ENCODE results near the gene GANAB. TPM values are rescaled to one million over a fixed set of nuclear protein-coding genes. Genes with fewer than 3 reads are reported as not detected.

GANAB gene
- total RNA-seq, 4 donors from 2014 or later: 76.0 to 118 (median 102) TPM

DNA sequence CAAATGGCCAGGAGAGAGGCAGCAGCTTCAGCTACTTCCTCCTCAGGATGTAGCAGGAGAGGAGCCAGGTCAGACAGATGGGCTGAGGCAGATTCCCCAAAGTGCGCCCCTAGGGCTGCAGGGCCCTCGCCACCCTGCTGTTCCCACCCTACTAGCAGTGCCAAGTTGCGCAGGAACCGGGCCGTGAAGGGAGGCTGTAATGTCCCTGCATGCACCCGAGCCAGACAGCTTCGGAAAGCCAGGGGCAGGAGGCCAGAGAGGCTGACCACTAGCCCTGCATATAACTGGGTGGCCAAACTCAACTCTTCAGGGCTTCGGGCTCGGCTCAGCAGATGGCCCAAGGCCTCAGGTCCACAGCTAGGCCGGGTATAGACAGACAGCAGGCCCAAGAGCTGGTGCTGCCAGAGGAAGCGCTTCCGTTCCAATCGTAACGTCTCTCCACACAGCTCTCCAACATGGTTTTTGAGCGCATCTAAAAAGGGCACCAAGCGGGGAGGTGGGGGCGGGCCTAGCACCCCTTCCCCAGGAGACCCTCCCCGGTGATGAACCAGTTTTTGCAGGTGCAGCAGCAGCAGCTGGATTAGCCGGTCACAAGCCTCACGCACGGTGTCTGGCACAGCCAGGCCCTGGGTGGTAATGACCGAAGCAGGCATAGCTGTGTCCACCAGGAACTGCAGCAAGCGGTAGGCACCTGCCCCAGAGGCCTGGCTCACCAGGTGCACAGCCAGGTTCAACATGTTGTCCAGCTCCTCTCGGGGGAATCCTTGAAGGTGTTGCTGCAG lies 2.0 kb upstream of the GANAB start:
- Histone ChIP-seq H3K9me3 (no peaks in the 10 kb centered on the region), H3K27me3 (no peaks in the 10 kb centered on the region), H3K36me3 (peaks cover 35% of the 10 kb centered on the region), H3K4me1 (peaks cover 40% of the 10 kb centered on the region), H3K4me3 (no peak overlapping the region), H3K27ac (no peak overlapping the region)
- no peak for DNase-seq (ENCODE audit: low spot score in 2 of 2)
- 89% methylated on average over 14 of the region's 24 CpGs for WGBS
- TF ChIP-seq CTCF (IDR thresholded peaks at IDR 0.05): no peak
- TF ChIP-seq POLR2AphosphoS5 (IDR thresholded peaks at IDR 0.05): no peak
- no peak for TF ChIP-seq POLR2A (IDR thresholded peaks at IDR 0.05)
- TF ChIP-seq EP300 (IDR thresholded peaks at IDR 0.05): no peak

GRCh38 chr11:62647609-62648005 lies 1.2 kb upstream of the GANAB start:
- peaks cover 38% of the 10 kb centered on the region for H3K4me1 ChIP-seq
- no peak for TF ChIP-seq POLR2A (IDR thresholded peaks at IDR 0.05)
- no peak for TF ChIP-seq EP300 (IDR thresholded peaks at IDR 0.05)
- no peak for TF ChIP-seq POLR2AphosphoS5 (IDR thresholded peaks at IDR 0.05)
- TF ChIP-seq CTCF (IDR thresholded peaks at IDR 0.05): no peak

GRCh38 chr11:62646825-62647608 lies 604 bp upstream of the GANAB start:
- Histone ChIP-seq H3K4me1 (peaks cover 33% of the 10 kb centered on the region), H3K36me3 (peaks cover 38% of the 10 kb centered on the region), H3K9me3 (no peaks in the 10 kb centered on the region), H3K27ac (peak overlapping the region; percentile 98), H3K27me3 (no peaks in the 10 kb centered on the region), H3K4me3 (peak overlapping the region; percentile 99)
- no peak for DNase-seq (ENCODE audit: low spot score in 2 of 2)
- WGBS: 49% methylated on average over 21 of the region's 32 CpGs
- TF ChIP-seq EP300 (IDR thresholded peaks at IDR 0.05) (no peak), CTCF (IDR thresholded peaks at IDR 0.05) (no peak), POLR2AphosphoS5 (IDR thresholded peaks at IDR 0.05) (no peak), POLR2A (IDR thresholded peaks at IDR 0.05) (no peak)

More at GRCh38 chr11:62647609-62648005, 1.2 kb upstream of the GANAB start:
- Histone ChIP-seq H3K36me3 (peaks cover 38% of the 10 kb centered on the region), H3K27me3 (no peaks in the 10 kb centered on the region), H3K27ac (no peak overlapping the region), H3K4me3 (no peak overlapping the region), H3K9me3 (no peaks in the 10 kb centered on the region)
- DNase-seq (ENCODE audit: low spot score in 2 of 2): no peak
- 79% methylated on average over 3 of the region's 6 CpGs for WGBS

DNA sequence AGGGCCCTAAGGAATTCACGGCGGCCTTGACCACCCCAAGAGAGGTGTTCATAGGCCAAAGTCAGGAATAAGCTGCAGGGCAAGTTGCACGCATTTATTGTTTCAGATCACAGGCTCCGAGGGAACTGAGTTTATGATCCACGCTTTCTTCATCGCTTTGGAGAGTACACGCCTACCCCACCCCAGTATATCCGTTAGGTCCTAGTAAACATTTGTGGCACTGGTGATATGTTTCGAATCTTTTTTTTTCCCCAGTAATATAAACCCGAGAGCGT lies 805 bp downstream of the GANAB start:
- Histone ChIP-seq H3K4me3 (peak overlapping the region; percentile 99), H3K27me3 (no peaks in the 10 kb centered on the region), H3K4me1 (peaks cover 26% of the 10 kb centered on the region), H3K27ac (peak overlapping the region; percentile 98), H3K36me3 (peaks cover 38% of the 10 kb centered on the region), H3K9me3 (no peaks in the 10 kb centered on the region)
- WGBS: 14% methylated on average over 11 of the region's 11 CpGs
- no peak for DNase-seq (ENCODE audit: low spot score in 2 of 2)
- TF ChIP-seq POLR2A (IDR thresholded peaks at IDR 0.05): no peak

DNA sequence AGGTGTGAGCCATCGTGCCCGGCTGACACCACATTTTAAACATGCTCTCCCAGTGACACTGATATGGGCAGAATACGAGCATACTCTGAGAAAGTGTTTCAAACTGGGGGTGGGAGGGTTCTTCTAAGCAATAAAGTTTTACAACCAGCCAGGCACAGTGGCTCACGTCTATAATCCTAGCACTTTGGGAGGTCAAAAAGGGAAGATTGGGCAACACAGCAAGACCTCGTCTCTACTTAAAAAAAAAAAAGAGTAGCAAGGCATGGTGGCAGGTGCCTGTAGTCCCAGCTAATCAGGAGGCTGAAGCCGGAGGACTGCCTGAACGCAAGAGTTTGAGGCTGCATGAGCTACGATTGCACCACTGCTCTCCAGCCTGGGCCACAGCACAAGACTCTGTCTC lies 2.2 kb downstream of the GANAB start:
- Histone ChIP-seq H3K27ac (no peak overlapping the region), H3K36me3 (peaks cover 34% of the 10 kb centered on the region), H3K4me3 (no peak overlapping the region), H3K4me1 (peaks cover 26% of the 10 kb centered on the region), H3K27me3 (no peaks in the 10 kb centered on the region), H3K9me3 (no peaks in the 10 kb centered on the region)
- DNase-seq (ENCODE audit: low spot score in 2 of 2): no peak
- no peak for TF ChIP-seq POLR2AphosphoS5 (IDR thresholded peaks at IDR 0.05)
- TF ChIP-seq EP300 (IDR thresholded peaks at IDR 0.05): no peak
- TF ChIP-seq CTCF (IDR thresholded peaks at IDR 0.05): no peak
- TF ChIP-seq POLR2A (IDR thresholded peaks at IDR 0.05): no peak
- WGBS: 85% methylated on average over 8 of the region's 8 CpGs
